ENCODE results near the gene ULK3.

The ULK3 gene

DNA sequence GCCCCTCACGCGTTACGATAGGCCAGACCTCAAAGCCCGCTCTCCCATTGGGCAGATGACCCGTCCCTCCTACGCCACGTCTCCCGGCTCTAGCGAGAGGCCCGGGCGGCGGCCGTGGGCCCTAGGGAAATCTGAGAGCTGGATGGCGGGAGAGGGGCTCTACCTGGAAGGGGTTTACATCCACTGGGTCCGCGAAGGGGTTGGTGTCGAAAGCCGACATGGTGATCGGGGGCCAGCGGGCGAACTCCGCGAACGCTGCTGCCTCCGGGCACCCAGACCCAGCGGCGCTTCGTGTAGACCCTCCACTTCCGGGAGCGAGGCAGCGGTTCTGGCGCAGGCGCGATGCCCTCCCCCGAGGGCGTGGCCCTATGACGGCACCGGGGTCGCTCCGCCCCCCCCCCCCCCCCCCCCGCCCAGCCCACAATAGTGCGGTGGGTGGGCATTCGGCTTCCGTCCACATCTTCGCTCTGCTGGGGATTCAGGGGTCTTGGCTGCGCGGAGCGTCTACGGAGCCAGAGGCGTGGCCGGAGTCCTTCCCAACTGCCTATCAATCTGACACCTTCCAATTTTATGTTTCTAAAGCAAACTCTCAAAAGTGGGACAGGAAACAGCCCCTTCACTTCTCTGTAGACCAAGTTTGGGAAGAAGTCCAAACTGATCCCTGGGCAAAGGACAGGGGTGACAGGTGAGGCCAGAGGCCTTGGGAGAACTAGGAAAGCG, 30.2 kb upstream of the ULK3 start, which contains the start of gene SCAMP2:
SCAMP2 (minus strand) TSS at position 330 of the 720 bp plus-strand sequence; CDS start at position 220, 110 bp downstream.
- TF ChIP-seq, protein P1, sequence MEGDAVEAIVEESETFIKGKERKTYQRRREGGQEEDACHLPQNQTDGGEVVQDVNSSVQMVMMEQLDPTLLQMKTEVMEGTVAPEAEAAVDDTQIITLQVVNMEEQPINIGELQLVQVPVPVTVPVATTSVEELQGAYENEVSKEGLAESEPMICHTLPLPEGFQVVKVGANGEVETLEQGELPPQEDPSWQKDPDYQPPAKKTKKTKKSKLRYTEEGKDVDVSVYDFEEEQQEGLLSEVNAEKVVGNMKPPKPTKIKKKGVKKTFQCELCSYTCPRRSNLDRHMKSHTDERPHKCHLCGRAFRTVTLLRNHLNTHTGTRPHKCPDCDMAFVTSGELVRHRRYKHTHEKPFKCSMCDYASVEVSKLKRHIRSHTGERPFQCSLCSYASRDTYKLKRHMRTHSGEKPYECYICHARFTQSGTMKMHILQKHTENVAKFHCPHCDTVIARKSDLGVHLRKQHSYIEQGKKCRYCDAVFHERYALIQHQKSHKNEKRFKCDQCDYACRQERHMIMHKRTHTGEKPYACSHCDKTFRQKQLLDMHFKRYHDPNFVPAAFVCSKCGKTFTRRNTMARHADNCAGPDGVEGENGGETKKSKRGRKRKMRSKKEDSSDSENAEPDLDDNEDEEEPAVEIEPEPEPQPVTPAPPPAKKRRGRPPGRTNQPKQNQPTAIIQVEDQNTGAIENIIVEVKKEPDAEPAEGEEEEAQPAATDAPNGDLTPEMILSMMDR (IDR thresholded peaks at IDR 0.05; ENCODE audit: borderline replicate concordance, extremely low read depth, low read length, poor library complexity, severe bottlenecking) = no peak
- TF ChIP-seq EZH2 (IDR thresholded peaks at IDR 0.05; ENCODE audit: borderline replicate concordance, low read depth, low read length, severe bottlenecking) = no peak
- Histone ChIP-seq H3K4me3 (ENCODE audit: low read depth in 1 of 2, low read length in 2 of 2) (peak within 1 kb of the TSS; percentile 92 to 99), H2AFZ (ENCODE audit: low read depth, low read length) (peak within 1 kb of the TSS; percentile 90), H3K36me3 (ENCODE audit: insufficient read depth, low read length) (peaks cover 8% of the 10 kb centered on the region), H3K4me1 (ENCODE audit: insufficient read depth, low read length) (peaks cover 41% of the 10 kb centered on the region), H4K20me1 (ENCODE audit: insufficient read depth, low read length) (peaks cover 24% of the 10 kb centered on the region), H3K9ac (ENCODE audit: low read depth, low read length) (peak within 1 kb of the TSS; percentile 74), H3K4me2 (ENCODE audit: insufficient read depth, low read length) (peak within 1 kb of the TSS; percentile 94), H3K9me3 (ENCODE audit: insufficient read depth, low read length, severe bottlenecking) (no peaks in the 10 kb centered on the region), H3K79me2 (ENCODE audit: insufficient read depth, low read length) (peaks cover 47% of the 10 kb centered on the region), H3K27me3 (ENCODE audit: insufficient read depth, low read length, poor library complexity) (no peaks in the 10 kb centered on the region), H3K27ac (ENCODE audit: low read length) (peak within 1 kb of the TSS; percentile 91)
- peak; percentile 97 for ATAC-seq (ENCODE audit: insufficient read depth, low read depth)
- DNase-seq = peak; percentile 92

DNA sequence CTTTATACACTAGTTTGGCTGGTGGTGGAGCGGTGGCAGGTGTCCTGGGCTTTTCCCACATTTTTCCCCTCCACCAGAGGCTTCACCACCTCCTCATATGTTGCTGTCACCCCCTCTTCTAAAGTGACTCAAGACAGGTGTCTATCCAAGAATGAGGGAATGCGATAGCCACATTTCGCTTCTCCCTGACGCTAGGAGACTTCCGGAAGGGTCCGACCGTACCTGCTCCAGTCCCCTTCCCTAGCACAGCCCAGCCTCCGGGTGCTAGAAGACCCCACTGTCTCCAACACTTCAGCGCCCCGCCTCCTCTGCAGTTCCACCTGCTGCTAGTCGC, 29.7 kb upstream of the ULK3 start:
- Histone ChIP-seq H3K4me1 (ENCODE audit: insufficient read depth, low read length) (peaks cover 41% of the 10 kb centered on the region), H2AFZ (ENCODE audit: low read depth, low read length) (peak overlapping the region; percentile 90)

DNA sequence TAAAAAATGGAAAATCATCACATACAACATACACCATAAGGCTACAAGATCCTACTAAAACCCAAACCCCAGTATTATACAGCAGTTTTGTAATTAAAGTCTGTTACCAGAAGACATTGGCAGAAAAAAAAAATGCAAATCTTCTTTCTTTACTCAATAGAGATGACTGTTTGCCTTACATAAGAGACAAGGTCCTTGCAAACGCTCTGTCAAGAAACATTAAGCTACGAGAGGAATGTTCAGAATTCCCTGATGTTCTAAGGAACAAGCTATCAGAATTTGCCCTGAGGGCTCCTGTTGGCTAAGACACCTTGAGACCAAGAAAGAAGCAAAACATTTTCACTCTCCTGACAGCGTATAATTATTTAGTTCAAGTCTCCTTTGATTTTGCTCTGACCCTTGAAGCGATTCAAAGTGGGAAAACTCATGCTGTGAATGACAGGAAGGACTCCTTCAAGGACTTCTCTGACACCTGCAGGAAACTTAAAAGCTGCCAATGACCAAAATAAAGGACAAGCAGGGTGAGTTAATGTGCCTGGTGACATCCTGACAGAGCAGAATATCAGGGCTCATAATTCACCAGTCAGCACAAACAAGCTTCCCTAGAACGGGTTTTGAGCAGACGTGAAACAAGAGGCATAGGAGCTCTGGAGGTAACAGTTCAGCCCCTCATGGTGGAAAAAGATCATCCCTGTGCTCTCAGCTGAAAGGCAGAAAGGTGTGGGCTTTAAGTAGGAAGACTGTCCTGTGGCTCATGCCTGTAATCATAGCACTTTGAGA, 27.7 kb upstream of the ULK3 start:
- DNase-seq (no peak), ATAC-seq (ENCODE audit: insufficient read depth, low read depth) (no peak)
- TF ChIP-seq, protein P1 (IDR thresholded peaks at IDR 0.05; ENCODE audit: borderline replicate concordance, extremely low read depth, low read length, poor library complexity, severe bottlenecking) = no peak
- TF ChIP-seq EZH2 (IDR thresholded peaks at IDR 0.05; ENCODE audit: borderline replicate concordance, low read depth, low read length, severe bottlenecking) = no peak
- H2AFZ ChIP-seq (ENCODE audit: low read depth, low read length) = no peak overlapping the region
- 0 out of 2 replicates have a peak overlapping the region, but pooled peaks have one; percentile 28 for H3K9ac ChIP-seq (ENCODE audit: low read depth, low read length)
- H4K20me1 ChIP-seq (ENCODE audit: insufficient read depth, low read length) = peaks cover 27% of the 10 kb centered on the region
- H3K4me2 ChIP-seq (ENCODE audit: insufficient read depth, low read length) = peak overlapping the region; percentile 39
- H3K79me2 ChIP-seq (ENCODE audit: insufficient read depth, low read length) = peaks cover 70% of the 10 kb centered on the region
- peak overlapping the region in 1 of 2 experiments; percentile 1; a peak in 1 of 4 replicates for H3K4me3 ChIP-seq (ENCODE audit: low read depth in 1 of 2, low read length in 2 of 2)
- no peak overlapping the region; the same call in 1 of the 2 replicates for H3K27ac ChIP-seq (ENCODE audit: low read length)
- peaks cover 41% of the 10 kb centered on the region for H3K4me1 ChIP-seq (ENCODE audit: insufficient read depth, low read length)
- H3K27me3 ChIP-seq (ENCODE audit: insufficient read depth, low read length, poor library complexity) = no peaks in the 10 kb centered on the region
- no peaks in the 10 kb centered on the region for H3K9me3 ChIP-seq (ENCODE audit: insufficient read depth, low read length, severe bottlenecking)
- H3K36me3 ChIP-seq (ENCODE audit: insufficient read depth, low read length) = peaks cover 20% of the 10 kb centered on the region

More for the DNA sequence above, 29.7 kb upstream of the ULK3 start:
- DNase-seq (no peak), ATAC-seq (ENCODE audit: insufficient read depth, low read depth) (no peak)
- Histone ChIP-seq H3K4me2 (ENCODE audit: insufficient read depth, low read length) (peak overlapping the region; percentile 94), H3K27ac (ENCODE audit: low read length) (peak overlapping the region; percentile 91), H3K27me3 (ENCODE audit: insufficient read depth, low read length, poor library complexity) (no peaks in the 10 kb centered on the region), H3K9ac (ENCODE audit: low read depth, low read length) (peak overlapping the region; percentile 74), H3K9me3 (ENCODE audit: insufficient read depth, low read length, severe bottlenecking) (no peaks in the 10 kb centered on the region), H3K4me3 (ENCODE audit: low read depth in 1 of 2, low read length in 2 of 2) (peak overlapping the region; percentile 92 to 99), H3K79me2 (ENCODE audit: insufficient read depth, low read length) (peaks cover 52% of the 10 kb centered on the region), H4K20me1 (ENCODE audit: insufficient read depth, low read length) (peaks cover 24% of the 10 kb centered on the region), H3K36me3 (ENCODE audit: insufficient read depth, low read length) (peaks cover 13% of the 10 kb centered on the region)
- no peak for TF ChIP-seq EZH2 (IDR thresholded peaks at IDR 0.05; ENCODE audit: borderline replicate concordance, low read depth, low read length, severe bottlenecking)
- TF ChIP-seq, protein P1 (IDR thresholded peaks at IDR 0.05; ENCODE audit: borderline replicate concordance, extremely low read depth, low read length, poor library complexity, severe bottlenecking) = no peak
